Body of pancreas (tissue), 4 donors: ENCODE measurements around the gene HOXD12.

Experiments used
- POLR2A ChIP-seq, 3 donors: fragments of 450-650 bp; IDR thresholded peaks; one replicate each; pipeline ENCODE4 v1.6.1; 2016; ENCODE audit warnings: antibody characterized with exemption in 3 of 3, mild to moderate bottlenecking in 2 of 3
- TF ChIP-seq, protein P1 (sequence below), 7 experiments: fragments of 450-650 bp in 4 of 7; fragments of 200-600 bp in 3 of 7; sonication (generic) in 3 of 7; IDR thresholded peaks; one replicate each; pipeline ENCODE4 v1.5.1; 2016 to 2019; ENCODE audit warnings: antibody characterized with exemption in 7 of 7

DNA sequence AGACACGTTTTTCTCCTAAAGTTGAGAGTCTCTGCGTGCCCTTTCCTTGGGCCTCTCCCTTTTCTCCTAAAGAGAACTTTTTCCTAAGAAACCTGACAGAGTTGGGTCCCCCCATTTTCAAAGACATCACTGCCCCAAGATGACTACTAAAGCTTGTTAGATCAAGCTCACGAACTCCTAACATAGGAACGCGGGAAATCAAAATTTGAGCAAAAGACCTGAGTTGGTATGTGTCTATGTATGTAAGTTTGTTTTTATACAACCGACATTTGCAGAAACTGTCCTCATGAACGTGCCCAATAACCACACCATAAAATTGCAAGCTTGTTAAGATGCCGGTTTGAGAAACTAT, 5.7 kb upstream of the HOXD12 start:
- TF ChIP-seq POLR2A (IDR thresholded peaks at IDR 0.05) = no peak
- TF ChIP-seq, protein P1, sequence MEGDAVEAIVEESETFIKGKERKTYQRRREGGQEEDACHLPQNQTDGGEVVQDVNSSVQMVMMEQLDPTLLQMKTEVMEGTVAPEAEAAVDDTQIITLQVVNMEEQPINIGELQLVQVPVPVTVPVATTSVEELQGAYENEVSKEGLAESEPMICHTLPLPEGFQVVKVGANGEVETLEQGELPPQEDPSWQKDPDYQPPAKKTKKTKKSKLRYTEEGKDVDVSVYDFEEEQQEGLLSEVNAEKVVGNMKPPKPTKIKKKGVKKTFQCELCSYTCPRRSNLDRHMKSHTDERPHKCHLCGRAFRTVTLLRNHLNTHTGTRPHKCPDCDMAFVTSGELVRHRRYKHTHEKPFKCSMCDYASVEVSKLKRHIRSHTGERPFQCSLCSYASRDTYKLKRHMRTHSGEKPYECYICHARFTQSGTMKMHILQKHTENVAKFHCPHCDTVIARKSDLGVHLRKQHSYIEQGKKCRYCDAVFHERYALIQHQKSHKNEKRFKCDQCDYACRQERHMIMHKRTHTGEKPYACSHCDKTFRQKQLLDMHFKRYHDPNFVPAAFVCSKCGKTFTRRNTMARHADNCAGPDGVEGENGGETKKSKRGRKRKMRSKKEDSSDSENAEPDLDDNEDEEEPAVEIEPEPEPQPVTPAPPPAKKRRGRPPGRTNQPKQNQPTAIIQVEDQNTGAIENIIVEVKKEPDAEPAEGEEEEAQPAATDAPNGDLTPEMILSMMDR (IDR thresholded peaks at IDR 0.05) = no peak
